ENCODE measurements around the gene ALDH1L2.
A peak's percentile ranks its signal among the peaks of the same experiment; 100 is the strongest.
"Not testable (repeated sequence)": the region's sequence is repeated elsewhere in the genome, so short reads cannot be mapped to it uniquely, and the experiment has no call there.

ALDH1L2 gene

GRCh38 chr12:105084251-105085250, at the start of gene ALDH1L2:
TSS of gene ALDH1L2 (minus strand) at chr12:105084458. CDS start at chr12:105084436, 22 bp downstream.
- DNase-seq (ENCODE audit: low read depth in 2 of 2, low spot score in 1 of 2): peak in 1 of 2 donors; percentile 3

- no peak for DNase-seq (ENCODE audit: low read depth in 2 of 2, low spot score in 1 of 2)
Observed at GRCh38 chr12:105120551-105120950, 36.3 kb upstream of the ALDH1L2 start.

GRCh38 chr12:105116969-105117368, 32.7 kb upstream of the ALDH1L2 start:
- no peak for DNase-seq (ENCODE audit: low read depth in 2 of 2, low spot score in 1 of 2)

- no peak for DNase-seq (ENCODE audit: low read depth in 2 of 2, low spot score in 1 of 2)
Observed at GRCh38 chr12:105113094-105113493, 28.8 kb upstream of the ALDH1L2 start.

GRCh38 chr12:105110851-105111250, 26.6 kb upstream of the ALDH1L2 start:
- no peak for DNase-seq (ENCODE audit: low read depth in 2 of 2, low spot score in 1 of 2)

- no peak for DNase-seq (ENCODE audit: low read depth in 2 of 2, low spot score in 1 of 2)
Observed at GRCh38 chr12:105109465-105110212, 25.4 kb upstream of the ALDH1L2 start.

- DNase-seq (ENCODE audit: low read depth in 2 of 2, low spot score in 1 of 2): peak; percentile 84 to 87
Observed at GRCh38 chr12:105107494-105108371, 23.5 kb upstream of the ALDH1L2 start, which contains the start of gene WASHC4. TSS of gene WASHC4 (plus strand) at chr12:105107731. CDS start at chr12:105107801, 70 bp downstream.

- no peak for DNase-seq (ENCODE audit: low read depth in 2 of 2, low spot score in 1 of 2)
Observed at GRCh38 chr12:105107171-105107493, 22.9 kb upstream of the ALDH1L2 start.

GRCh38 chr12:105106621-105107020, 22.4 kb upstream of the ALDH1L2 start:
- DNase-seq (ENCODE audit: low read depth in 2 of 2, low spot score in 1 of 2): no peak

- no peak for DNase-seq (ENCODE audit: low read depth in 2 of 2, low spot score in 1 of 2)
Observed at GRCh38 chr12:105104762-105105161, 20.5 kb upstream of the ALDH1L2 start.

- DNase-seq (ENCODE audit: low read depth in 2 of 2, low spot score in 1 of 2): no peak
Observed at GRCh38 chr12:105102673-105103072, 18.4 kb upstream of the ALDH1L2 start.

- DNase-seq (ENCODE audit: low read depth in 2 of 2, low spot score in 1 of 2): no peak
Observed at GRCh38 chr12:105100998-105101397, 16.7 kb upstream of the ALDH1L2 start.

- DNase-seq (ENCODE audit: low read depth in 2 of 2, low spot score in 1 of 2): no peak
Observed at GRCh38 chr12:105100207-105100985, 16.1 kb upstream of the ALDH1L2 start.

- DNase-seq (ENCODE audit: low read depth in 2 of 2, low spot score in 1 of 2): no peak
Observed at GRCh38 chr12:105099356-105099755, 15.1 kb upstream of the ALDH1L2 start.

GRCh38 chr12:105095338-105095737, 11.1 kb upstream of the ALDH1L2 start:
- DNase-seq (ENCODE audit: low read depth in 2 of 2, low spot score in 1 of 2): not testable (repeated sequence)

- no peak for DNase-seq (ENCODE audit: low read depth in 2 of 2, low spot score in 1 of 2)
Observed at GRCh38 chr12:105092336-105092735, 8.1 kb upstream of the ALDH1L2 start.

- no peak for DNase-seq (ENCODE audit: low read depth in 2 of 2, low spot score in 1 of 2)
Observed at GRCh38 chr12:105091476-105092206, 7.4 kb upstream of the ALDH1L2 start.

GRCh38 chr12:105090361-105090760, 6.1 kb upstream of the ALDH1L2 start:
- no peak for DNase-seq (ENCODE audit: low read depth in 2 of 2, low spot score in 1 of 2)

- DNase-seq (ENCODE audit: low read depth in 2 of 2, low spot score in 1 of 2): no peak
Observed at GRCh38 chr12:105089817-105090216, 5.6 kb upstream of the ALDH1L2 start.
